OCI-LY3 (cell line): ENCODE measurements around the gene CREB3L2.

Experiments
- EZH2phosphoT487 ChIP-seq: fragments of 200-600 bp; shearing (Covaris generic); IDR thresholded peaks from 2 replicates; pipeline ENCODE4 v1.6.1; 2018; ENCODE audit warnings: antibody characterized with exemption, mixed run types, low read depth
- TF ChIP-seq, protein P1 (sequence below): fragments of 200-600, 300-600 bp; sonication (generic); IDR thresholded peaks from 2 replicates; pipeline ENCODE4 v1.5.1; 2014; ENCODE audit warnings: antibody characterized with exemption, low read length, low read depth

DNA sequence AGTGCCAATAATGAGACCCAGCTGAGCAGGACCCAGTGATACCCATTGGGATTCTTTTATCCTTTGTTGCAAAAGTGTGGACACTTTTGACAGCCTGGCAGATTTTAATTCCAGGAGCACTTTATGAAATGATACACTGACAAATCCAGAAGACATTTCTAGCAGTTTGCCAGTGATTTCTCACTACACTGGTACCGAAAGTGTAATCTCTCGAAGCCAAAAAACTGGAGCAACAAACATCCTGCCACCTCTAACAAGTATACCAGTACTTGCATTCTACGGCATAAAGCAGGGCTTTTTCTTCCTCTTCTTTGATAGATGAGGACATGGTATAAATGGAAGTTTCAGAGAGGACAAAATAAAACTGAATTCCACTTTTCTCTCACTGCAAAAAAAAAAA, 46.0 kb upstream of the CREB3L2 start:
- TF ChIP-seq, protein P1, sequence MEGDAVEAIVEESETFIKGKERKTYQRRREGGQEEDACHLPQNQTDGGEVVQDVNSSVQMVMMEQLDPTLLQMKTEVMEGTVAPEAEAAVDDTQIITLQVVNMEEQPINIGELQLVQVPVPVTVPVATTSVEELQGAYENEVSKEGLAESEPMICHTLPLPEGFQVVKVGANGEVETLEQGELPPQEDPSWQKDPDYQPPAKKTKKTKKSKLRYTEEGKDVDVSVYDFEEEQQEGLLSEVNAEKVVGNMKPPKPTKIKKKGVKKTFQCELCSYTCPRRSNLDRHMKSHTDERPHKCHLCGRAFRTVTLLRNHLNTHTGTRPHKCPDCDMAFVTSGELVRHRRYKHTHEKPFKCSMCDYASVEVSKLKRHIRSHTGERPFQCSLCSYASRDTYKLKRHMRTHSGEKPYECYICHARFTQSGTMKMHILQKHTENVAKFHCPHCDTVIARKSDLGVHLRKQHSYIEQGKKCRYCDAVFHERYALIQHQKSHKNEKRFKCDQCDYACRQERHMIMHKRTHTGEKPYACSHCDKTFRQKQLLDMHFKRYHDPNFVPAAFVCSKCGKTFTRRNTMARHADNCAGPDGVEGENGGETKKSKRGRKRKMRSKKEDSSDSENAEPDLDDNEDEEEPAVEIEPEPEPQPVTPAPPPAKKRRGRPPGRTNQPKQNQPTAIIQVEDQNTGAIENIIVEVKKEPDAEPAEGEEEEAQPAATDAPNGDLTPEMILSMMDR: no peak
- TF ChIP-seq EZH2phosphoT487: no peak
